ENCODE results near the gene PRM2. TPM values are rescaled to one million over a fixed set of nuclear protein-coding genes. Genes with fewer than 3 reads are reported as not detected.

The PRM2 gene
- total and polyA plus RNA-seq, 2 donors (not counting 3 experiments of a cell fraction or from before 2014, with no cell fraction given), result not detected

DNA sequence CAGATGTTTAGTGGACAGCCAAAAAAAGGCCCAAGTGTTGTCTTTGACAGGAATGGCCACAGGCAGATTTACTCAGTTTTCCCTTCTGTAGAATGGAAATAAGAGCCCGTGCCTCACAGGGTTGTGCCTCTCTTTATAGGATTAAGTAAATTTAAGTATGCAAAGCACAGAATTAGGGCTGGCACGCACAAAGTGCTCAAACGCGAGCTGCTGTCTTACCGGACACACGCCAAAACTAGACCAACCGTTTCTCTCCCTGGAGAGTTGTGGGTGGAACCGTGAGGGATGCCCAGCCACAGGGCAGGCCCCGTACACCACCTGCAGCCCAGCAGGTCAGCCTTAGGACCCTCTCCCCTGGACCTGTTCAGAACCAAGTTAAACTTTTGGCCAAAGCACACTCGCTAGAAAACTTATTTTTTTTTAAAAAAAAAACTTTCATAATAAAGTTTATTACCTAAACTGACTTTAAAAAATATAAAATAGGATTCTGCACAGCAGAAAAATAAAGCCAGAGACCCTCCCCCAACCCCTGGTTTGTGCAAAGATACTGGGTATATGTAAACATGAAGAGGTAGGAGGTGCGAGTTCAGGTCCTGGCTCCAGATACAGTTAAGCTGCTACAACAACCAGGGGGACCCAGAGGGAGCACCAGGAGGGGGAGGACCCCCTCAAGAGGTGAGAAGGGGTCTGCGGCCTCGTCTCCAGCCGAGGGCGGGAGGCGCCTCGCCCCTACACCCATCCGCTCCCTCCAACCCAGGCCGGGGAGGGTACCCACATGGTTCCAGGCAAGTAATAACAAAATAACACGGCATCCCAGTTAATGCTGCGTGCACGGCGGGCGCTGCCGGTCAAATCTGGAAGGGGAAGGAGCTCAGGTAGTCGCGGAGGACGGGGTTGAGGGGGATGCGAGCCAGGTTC lies 22.0 kb downstream of the PRM2 start:
- BruUV-seq (replicated peaks), result TSS peak; percentile 27
- POLR2A ChIA-PET, result interaction anchor here (1.4 to 2.5 kb wide), 3 partner anchors 8 to 296 kb away, joined by 3 to 11 read pairs (median 7); no protein-coding TSS in a partner anchor
- no peaks in the 10 kb centered on the region for H3K9me3 ChIP-seq (replicated peaks; ENCODE audit: control insufficient read depth, insufficient read depth, low read length)
- H4K20me1 ChIP-seq (replicated peaks; ENCODE audit: control insufficient read depth, extremely low read depth, insufficient read depth, low read length), result no peaks in the 10 kb centered on the region
- peaks cover 0 to 1% of the 10 kb centered on the region in 2 experiments for H3K27me3 ChIP-seq (ENCODE audit: control insufficient read depth in 2 of 2, insufficient read depth in 2 of 2, low read length in 2 of 2)
- CTCF ChIA-PET, result interaction anchor here (0.7 to 8.3 kb wide), 21 partner anchors 8 to 317 kb away, joined by 3 to 347 read pairs (median 10); partner anchors contain the start of gene TNP2
- H3K27ac ChIP-seq (ENCODE audit: insufficient read depth, low read depth, low read length), result no peak overlapping the region
- H3K4me1 ChIP-seq (ENCODE audit: control insufficient read depth, extremely low read depth, insufficient read depth, low read length), result peaks cover 10% of the 10 kb centered on the region
- H2AFZ ChIP-seq (ENCODE audit: low read depth, low read length), result peak overlapping the region; percentile 64
- DNase-seq (ENCODE audit: low read depth, low spot score) (no peak), FAIRE-seq (no peak)
- no peaks in the 10 kb centered on the region for H3K36me3 ChIP-seq (ENCODE audit: control insufficient read depth in 2 of 2, extremely low read depth in 1 of 2, insufficient read depth in 2 of 2, low read length in 2 of 2)
- no peaks in the 10 kb centered on the region for H3K79me2 ChIP-seq (ENCODE audit: control insufficient read depth, insufficient read depth, low read length)
- no peak overlapping the region for H3K9ac ChIP-seq (replicated peaks; ENCODE audit: extremely low read depth, insufficient read depth, low read length)
- H3K9me1 ChIP-seq (replicated peaks; ENCODE audit: control insufficient read depth, extremely low read depth, insufficient read depth, low read length), result no peaks in the 10 kb centered on the region
- TF ChIP-seq, protein P1, sequence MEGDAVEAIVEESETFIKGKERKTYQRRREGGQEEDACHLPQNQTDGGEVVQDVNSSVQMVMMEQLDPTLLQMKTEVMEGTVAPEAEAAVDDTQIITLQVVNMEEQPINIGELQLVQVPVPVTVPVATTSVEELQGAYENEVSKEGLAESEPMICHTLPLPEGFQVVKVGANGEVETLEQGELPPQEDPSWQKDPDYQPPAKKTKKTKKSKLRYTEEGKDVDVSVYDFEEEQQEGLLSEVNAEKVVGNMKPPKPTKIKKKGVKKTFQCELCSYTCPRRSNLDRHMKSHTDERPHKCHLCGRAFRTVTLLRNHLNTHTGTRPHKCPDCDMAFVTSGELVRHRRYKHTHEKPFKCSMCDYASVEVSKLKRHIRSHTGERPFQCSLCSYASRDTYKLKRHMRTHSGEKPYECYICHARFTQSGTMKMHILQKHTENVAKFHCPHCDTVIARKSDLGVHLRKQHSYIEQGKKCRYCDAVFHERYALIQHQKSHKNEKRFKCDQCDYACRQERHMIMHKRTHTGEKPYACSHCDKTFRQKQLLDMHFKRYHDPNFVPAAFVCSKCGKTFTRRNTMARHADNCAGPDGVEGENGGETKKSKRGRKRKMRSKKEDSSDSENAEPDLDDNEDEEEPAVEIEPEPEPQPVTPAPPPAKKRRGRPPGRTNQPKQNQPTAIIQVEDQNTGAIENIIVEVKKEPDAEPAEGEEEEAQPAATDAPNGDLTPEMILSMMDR (IDR thresholded peaks at IDR 0.05; ENCODE audit: extremely low read depth in 1 of 2, insufficient read depth in 1 of 2, low read depth in 1 of 2, low read length in 2 of 2), result no peak
- TF ChIP-seq POLR2A (IDR thresholded peaks at IDR 0.05; ENCODE audit: low read depth, low read length) (no peak), JUN (IDR thresholded peaks at IDR 0.05; ENCODE audit: borderline replicate concordance, insufficient read depth, insufficient read length, low read depth) (no peak), FOS (IDR thresholded peaks at IDR 0.05; ENCODE audit: borderline replicate concordance, insufficient read depth, low read length) (no peak), MYC (IDR thresholded peaks at IDR 0.05; ENCODE audit: low read depth, low read length) (no peak), EZH2 (IDR thresholded peaks at IDR 0.05; ENCODE audit: borderline replicate concordance, low read depth, low read length, severe bottlenecking) (no peak), POLR2AphosphoS5 (IDR thresholded peaks at IDR 0.05; ENCODE audit: insufficient read depth, low read depth, low read length) (no peak), GATA2 (IDR thresholded peaks at IDR 0.05; ENCODE audit: insufficient read depth, insufficient read length, low read depth, low read length) (no peak)
- TF ChIP-seq, protein P2, sequence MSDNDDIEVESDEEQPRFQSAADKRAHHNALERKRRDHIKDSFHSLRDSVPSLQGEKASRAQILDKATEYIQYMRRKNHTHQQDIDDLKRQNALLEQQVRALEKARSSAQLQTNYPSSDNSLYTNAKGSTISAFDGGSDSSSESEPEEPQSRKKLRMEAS (IDR thresholded peaks at IDR 0.05; ENCODE audit: insufficient read depth, insufficient read length), result no peak
- no peak overlapping the region for H3K4me3 ChIP-seq (replicated peaks in 1 of 3; ENCODE audit: insufficient read depth in 1 of 3, low read depth in 1 of 3, low read length in 3 of 3)
- H3K4me2 ChIP-seq (ENCODE audit: insufficient read depth, low read length), result peak overlapping the region; percentile 10
- dilution Hi-C loops (cut with MboI; ENCODE audit: extremely low pct_ligation_motif_present, low sequenced_read_pairs) (no loop called here), intact Hi-C loops (cut with micrococcal nuclease) (loop anchor here (10.0 kb wide), 1 partner anchor 61 kb away; no protein-coding TSS in a partner anchor)

Data from endothelial cell of umbilical vein (primary cell).